Skin epidermis (tissue), 12 donors: ENCODE results near the gene CXCL8.
"Not testable (repeated sequence)": the region's sequence is repeated elsewhere in the genome, so short reads cannot be mapped to it uniquely, and the experiment has no call there.

Source experiments
- H3K27ac ChIP-seq, 21 experiments: fragments of 200-600 bp; sonication (generic) in 11 of 21; one replicate each; pipeline ENCODE4 v1.5.0; 2020; ENCODE audit warnings: mild to moderate bottlenecking in 3 of 21, inconsistent platforms in 2 of 21, moderate library complexity in 2 of 21
- H3K4me3 ChIP-seq, 7 experiments: fragments of 200-600 bp; sonication (generic) in 2 of 7; one replicate each; pipeline ENCODE4 v1.5.0; 2020; ENCODE audit warnings: inconsistent platforms in 2 of 7, mild to moderate bottlenecking in 2 of 7, moderate library complexity in 1 of 7

Gene CXCL8

DNA sequence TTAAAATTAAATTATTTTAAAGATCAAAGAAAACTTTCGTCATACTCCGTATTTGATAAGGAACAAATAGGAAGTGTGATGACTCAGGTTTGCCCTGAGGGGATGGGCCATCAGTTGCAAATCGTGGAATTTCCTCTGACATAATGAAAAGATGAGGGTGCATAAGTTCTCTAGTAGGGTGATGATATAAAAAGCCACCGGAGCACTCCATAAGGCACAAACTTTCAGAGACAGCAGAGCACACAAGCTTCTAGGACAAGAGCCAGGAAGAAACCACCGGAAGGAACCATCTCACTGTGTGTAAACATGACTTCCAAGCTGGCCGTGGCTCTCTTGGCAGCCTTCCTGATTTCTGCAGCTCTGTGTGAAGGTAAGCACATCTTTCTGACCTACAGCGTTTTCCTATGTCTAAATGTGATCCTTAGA, at the start of gene CXCL8:
TSS of gene CXCL8 (plus strand) at position 217 of the 426 bp plus-strand sequence. CDS start at position 307, 90 bp downstream.
- no peak within 1 kb of the TSS for H3K27ac ChIP-seq
- H3K4me3 ChIP-seq: peak within 1 kb of the TSS in 1 of 7 experiments; percentile 4

DNA sequence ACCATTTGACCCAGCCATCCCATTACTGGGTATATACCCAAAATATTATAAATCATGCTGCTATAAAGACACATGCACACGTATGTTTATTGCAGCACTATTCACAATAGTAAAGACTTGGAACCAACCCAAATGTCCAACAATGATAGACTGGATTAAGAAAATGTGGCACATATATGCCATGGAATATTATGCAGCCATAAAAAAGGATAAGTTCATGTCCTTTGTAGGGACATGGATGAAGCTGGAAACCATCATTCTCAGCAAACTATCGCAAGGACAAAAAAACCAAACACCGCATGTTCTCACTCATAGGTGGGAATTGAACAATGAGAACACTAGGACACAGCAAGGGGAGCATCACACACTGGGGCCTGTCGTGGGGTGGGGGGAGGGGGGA, 49.2 kb upstream of the CXCL8 start:
- H3K27ac ChIP-seq, H3K4me3 ChIP-seq: not testable (repeated sequence)

DNA sequence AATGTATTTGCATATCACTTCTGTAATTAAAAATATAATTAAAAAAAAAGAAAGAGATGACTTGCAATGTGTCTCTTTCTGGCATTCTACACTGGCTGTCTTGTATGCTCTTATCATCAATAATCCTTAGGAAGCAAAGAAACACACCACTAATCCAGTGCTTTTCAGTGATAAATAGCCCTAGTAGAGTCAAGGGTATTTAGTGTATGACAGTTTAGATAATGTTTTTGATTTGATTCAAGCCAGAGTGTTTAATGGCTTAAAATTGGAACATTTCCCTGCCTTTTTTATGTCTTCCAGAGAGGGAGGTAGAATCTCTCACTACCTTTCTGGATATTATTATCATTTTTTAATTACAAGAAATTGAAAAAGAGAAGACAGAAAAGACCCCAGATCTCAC, 48.6 kb upstream of the CXCL8 start:
- Histone ChIP-seq H3K4me3 (no peak overlapping the region), H3K27ac (no peak overlapping the region)

DNA sequence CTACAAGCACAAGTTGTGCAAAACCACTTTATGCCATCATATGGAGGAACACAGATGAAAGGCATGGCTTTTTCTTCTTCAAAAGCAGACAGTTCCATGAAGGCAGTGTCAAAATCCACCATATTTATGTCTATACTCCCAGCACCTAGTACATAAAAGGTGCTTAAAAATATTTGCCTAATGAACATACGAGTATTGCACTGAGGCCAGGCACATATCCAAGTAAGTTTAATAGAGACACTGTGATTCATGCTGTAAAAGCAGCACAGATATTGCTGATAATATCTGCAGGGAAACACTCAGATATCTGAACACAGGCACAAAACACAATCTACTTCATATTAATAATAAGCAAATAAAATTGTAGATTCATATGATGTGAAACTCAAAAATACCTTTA, 48.1 kb upstream of the CXCL8 start:
- Histone ChIP-seq H3K27ac (no peak overlapping the region), H3K4me3 (no peak overlapping the region)

DNA sequence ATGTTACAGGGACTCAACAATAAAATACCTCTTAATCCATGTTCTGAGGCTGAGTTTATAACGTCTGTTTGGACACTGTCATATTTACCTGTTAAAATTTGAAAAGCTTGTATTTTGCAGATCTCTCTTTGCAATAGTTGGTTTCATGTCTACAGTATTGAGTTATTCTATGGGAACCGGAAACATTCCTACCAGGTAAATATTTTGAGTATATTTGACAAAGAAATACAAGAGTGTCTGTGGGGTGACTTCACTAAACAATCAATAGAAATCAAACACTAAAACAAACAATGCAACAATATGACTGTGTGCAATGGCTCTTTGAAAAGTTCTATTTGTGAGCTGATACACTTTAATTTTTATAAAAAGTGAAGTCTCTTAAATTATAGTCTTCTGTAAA, 47.7 kb upstream of the CXCL8 start:
- no peak overlapping the region for H3K4me3 ChIP-seq
- no peak overlapping the region for H3K27ac ChIP-seq

DNA sequence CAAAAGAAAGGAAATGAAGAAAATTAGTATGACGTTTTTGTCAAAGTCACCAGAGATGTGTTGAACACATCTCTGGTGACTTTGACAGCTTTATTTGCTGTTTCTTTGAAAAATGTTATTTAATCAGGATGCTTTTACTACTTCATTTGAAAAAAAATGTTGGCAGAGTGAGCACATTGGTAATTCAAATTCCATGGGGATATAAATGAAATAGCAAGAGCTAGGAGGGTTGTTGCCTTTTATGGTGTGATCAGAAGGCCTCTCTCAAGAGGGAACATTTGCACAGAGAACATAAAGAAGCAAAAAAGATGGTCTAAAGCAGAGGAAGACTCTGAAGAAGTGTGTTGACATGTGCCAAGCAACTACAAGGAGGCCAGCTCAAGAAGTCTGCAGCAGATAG, 46.6 kb upstream of the CXCL8 start:
- Histone ChIP-seq H3K4me3 (no peak overlapping the region), H3K27ac (no peak overlapping the region)

DNA sequence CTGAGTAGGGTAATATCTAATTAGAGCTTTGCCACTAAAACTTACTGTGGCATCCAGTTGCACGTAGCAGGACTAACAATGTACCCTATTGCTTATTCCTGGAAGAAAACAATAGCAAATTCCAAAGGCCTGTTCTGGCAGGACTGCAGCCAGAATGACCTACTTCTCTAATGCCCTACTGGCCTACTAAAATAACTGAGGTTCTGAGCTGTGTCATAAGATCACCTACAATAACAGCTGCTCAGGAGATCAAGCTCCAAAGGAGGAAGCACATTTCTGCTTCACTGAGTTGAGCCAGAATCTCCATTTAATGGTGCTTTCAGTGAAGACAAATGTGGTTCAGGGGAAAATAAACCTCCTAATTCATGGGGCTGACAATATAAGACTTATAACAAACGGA, 42.2 kb upstream of the CXCL8 start:
- no peak overlapping the region for H3K27ac ChIP-seq
- no peak overlapping the region for H3K4me3 ChIP-seq

DNA sequence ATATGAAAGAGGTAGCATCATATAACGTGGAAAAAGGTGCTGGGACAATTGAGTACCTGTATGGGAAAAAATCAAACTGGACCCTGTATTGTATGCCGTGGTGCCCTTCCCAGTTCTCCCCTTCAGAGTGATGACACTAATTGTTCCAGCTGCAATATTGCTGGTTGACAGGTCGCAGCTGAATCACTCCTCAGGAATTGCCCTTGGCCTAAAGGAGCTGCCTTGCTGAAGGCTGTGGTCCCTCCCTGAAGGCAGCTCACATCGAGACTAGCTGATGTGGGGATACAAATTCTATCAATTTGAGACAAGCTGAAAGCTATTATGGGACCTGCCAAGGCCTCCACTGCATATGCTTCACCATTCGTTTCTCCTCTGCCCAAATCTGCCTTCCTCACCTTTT, 39.3 kb upstream of the CXCL8 start:
- no peak overlapping the region for H3K4me3 ChIP-seq
- no peak overlapping the region for H3K27ac ChIP-seq

DNA sequence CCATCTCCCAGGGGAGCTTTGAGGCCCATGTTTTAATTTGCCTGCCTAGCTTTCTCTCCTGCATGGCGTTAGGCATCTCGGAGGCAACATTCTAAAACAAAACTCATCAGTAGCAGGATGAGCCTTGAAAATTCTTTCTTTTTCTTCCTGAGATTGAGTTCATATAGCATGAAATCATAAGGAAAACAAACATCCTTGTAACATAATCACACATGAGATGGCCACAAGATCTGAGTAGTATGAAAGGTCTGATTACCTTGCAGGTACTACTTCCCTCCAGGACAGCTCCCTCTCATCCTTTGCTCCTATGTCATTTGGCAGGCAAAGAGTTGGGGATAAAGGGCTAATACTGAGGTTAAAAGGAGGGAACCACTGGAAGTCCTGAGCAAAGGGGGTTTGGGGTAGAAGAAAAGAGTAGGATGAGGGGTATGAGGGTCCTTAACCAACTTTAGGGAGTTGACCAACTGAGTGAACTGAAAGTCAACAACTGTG, 37.5 kb upstream of the CXCL8 start:
- H3K27ac ChIP-seq: no peak overlapping the region
- no peak overlapping the region for H3K4me3 ChIP-seq

DNA sequence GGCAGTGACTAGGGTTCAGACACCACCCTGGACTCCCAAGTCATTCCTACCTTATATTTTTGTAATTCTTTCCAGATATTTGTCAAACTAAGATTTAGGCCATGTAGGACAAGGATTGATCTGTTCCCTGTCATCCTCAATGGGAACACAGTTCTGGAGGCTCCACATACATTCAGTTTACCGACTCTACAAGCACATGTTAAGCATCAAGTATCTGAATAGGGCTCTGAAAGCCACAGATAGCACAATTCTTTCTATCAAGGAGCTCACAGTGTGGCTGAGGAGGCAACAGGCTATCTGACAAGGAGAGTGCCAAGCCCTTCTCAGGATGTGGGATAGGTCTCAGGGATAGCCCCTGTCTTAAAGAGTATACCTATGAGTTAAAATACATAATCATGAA, 37.0 kb upstream of the CXCL8 start:
- H3K4me3 ChIP-seq: no peak overlapping the region
- peak overlapping the region in 2 of 21 experiments; percentile 53 to 62 for H3K27ac ChIP-seq

DNA sequence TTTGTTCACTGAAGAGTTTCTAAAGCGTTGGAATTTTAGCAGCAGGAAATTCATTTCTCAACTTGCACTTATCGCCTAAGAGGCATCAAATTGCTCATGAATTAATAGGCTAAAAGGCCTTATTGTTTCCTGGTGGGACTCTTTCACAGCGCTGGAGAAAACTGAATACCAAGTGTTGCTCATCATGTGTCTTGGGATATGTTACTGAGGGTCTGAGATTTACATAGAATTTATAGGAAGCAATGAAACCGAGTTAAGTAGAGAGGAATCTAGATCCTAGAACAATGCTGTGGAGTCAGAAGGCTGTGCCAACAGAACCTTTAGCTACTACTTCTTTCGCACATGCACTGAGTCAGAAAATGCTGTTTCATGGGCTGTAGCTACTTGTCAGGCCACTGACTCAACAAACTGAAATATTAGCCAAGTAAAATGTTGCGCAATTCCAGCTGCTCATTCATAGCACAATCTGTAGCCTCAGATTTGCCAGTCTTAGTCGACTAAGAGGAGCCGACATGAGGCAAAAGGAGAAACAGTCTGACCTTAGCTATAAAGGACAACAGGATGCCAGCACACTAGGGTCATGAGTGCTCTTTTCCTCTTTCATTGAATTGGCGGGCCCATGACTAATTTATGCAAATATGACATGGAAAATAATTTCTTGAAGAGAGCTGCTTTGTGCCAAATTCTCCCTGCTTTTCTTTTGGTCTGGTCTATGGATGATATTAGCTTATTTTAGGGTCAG, 35.9 kb upstream of the CXCL8 start:
- peak overlapping the region in 15 of 21 experiments; percentile 11 to 72 (median 42) for H3K27ac ChIP-seq
- H3K4me3 ChIP-seq: no peak overlapping the region

DNA sequence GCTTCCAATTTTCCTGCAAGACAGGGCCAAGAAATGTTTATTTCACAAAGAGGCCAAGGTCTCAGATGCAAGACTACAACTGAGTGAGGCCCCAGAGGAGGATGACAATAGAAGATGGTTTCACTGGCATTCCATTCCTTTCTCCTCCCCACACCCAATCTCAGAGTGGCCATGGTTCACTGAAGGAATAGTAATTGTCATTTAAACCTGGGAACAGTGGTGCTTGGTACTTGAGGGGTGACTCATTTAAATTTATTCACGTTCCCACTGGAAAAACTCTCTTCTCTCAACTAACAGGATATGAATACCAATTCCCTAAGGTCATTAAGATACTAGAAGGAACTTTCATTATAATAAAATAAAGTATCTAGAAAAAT, 35.3 kb upstream of the CXCL8 start:
- no peak overlapping the region for H3K4me3 ChIP-seq
- H3K27ac ChIP-seq: peak overlapping the region in 14 of 21 experiments; percentile 11 to 64 (median 42)

DNA sequence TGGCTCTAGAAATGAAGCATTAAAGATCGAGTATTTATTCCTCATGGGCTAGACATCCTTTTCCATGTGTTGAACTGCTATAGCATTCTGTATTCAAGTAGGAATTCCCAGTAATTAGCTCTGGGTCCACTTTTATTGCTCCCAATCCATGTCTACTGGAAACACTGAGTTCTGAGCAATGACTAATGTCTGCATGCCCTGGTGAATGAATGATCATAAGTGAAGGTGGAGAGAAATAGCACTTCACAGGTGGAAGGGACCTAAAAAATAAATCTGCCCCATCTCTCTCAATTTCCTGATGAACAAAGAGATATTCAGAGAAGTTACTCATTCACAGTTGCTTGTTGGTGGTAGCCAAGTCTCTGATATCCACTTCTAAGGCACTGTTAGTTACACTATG, 34.6 kb upstream of the CXCL8 start:
- peak overlapping the region in 3 of 21 experiments; percentile 28 to 63 (median 43) for H3K27ac ChIP-seq
- H3K4me3 ChIP-seq: no peak overlapping the region

DNA sequence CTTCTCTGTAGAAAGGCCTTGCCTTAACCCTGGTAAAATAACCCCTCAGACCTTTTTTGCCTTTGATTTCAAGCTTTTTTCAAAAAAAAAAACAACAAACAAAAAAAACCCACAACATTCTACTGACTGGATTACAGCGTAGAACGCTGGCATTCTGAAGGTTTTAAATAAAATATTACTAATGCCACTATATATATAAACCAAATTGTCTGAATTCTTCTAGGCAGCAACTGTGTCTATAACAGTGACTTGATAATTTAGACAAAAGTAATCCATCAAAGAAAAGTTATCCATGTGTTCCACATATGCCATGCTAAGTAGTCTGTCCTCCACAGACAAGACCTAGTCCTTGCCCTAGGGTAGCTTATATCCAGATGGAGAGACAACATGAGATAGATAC, 33.6 kb upstream of the CXCL8 start:
- H3K4me3 ChIP-seq: no peak overlapping the region

DNA sequence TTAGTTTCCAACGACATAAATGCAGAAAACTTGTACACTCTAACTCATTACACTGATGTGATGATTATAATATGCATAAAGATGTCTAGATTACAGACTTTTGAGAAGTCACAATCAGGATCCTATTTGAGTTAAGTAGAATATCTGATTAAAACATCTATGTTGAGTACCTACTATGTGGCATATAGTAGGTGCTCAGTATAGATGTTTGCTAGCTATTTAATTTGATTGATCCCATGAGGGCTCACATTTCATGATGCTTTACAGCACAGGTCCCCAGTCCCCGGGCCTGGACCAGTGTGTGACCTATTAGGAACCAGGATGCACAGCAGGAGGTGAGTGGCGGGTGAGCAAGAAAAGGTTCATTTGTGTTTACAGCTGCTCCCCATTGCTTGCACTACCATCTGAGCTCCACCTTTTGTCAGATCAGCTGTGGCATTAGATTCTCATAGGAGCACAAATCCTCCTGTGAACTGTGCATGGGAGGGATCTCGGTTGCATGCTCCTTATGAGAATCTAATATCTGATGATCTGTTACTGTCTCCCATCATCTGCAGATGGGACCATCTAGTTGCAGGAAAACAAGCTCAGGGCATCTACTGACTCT, 33.0 kb upstream of the CXCL8 start:
- no peak overlapping the region for H3K4me3 ChIP-seq
- no peak overlapping the region for H3K27ac ChIP-seq

More for the DNA sequence above, 33.6 kb upstream of the CXCL8 start:
- H3K27ac ChIP-seq: no peak overlapping the region

DNA sequence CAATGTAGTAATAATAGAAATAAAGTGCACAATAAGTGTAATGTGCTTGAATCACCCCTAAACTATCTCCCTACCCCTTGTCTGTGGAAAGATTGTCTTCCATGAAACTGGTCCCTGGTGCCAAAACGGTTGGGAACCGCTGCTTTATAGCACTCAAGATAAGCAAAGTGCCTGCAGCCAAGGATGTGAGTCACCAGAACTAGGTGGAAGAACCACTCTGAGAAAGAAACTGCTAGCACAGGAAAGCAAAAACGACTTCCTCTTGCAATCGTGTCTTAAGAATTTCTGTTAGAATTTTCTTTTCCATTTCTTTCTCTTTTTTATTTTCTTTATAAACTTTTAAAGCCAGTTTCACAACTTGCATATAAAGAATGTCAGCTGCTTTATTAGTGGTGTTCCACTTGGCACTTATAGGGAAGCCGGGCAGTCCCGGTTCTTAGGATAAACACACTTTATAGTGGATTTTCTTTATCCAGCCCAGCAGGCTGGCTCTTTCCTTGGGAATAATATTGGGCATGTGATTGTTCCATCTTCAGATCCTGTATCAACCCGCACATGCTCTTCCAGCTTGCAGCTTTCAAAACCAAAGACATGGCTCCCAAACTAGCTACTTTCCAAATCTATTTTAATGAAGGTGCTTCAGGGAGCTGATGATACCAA, 32.3 kb upstream of the CXCL8 start:
- H3K4me3 ChIP-seq: no peak overlapping the region
- peak overlapping the region in 5 of 21 experiments; percentile 3 to 58 (median 52) for H3K27ac ChIP-seq

DNA sequence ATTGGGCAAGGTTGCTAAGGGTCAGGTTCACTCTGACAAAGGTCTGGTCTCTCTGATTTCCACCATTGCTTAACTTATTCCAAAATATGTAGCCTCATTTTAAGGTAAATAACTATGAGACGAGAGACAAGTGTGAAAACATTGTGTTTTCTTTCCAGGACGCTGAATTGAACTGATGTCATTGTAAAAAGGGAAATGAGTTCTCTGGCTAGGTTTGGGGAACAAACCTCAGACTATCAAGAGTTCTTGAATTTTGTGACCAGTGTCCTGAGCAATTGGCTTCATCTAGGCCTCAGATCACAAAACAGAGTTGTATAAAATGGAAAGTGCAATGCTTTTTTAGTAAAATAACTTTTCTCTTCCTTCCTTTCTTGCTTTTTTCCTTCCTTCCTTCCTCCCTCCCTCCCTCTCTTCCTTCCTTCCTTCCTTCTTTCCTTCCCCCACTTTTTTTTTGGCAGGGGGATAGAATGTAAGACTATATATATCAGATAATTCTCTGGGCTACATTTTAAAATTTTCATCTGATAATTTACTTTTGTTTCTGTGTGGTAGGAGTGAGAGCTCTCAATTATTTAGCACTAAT, 30.8 kb upstream of the CXCL8 start:
- H3K27ac ChIP-seq: no peak overlapping the region

DNA sequence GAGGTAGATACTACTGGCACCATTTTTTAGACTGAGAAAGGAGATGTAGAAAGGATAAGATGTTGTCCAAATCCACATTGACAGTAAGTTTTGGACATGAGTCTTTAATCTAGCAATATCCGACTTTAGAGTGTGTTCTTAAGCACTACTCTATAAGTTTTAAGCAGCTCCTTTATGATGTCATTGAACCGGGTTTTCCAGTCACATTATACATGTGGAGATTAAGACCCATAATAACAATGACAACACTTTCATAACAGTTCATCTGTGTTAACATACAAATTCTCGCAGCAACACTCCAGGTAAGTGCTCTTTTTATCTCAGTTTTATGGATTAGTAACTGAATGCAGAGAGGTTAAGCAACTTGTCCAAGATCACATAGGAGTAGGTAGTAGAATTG, 30.3 kb upstream of the CXCL8 start:
- Histone ChIP-seq H3K4me3 (no peak overlapping the region), H3K27ac (no peak overlapping the region)

More for the DNA sequence above, 30.8 kb upstream of the CXCL8 start:
- no peak overlapping the region for H3K4me3 ChIP-seq

DNA sequence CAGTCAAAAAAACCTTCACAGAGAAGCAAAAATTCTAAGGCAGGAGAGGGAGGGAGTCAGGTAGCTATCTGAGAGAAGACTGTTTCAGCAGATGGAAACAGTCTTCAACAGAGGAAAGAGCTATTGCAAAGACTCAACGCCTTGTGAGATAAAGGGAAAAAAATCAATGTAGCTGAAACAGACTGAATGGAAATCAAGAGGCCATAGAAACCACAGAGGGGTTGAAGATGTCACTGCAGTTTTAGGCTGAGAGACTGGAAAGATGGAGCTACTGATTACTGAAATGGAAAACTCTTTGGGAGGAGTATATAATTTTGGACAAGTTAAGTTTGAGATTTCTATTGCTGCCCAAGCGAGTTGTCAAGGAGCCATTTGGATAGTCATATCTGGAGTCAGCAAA, 28.4 kb upstream of the CXCL8 start:
- Histone ChIP-seq H3K4me3 (no peak overlapping the region), H3K27ac (no peak overlapping the region)

DNA sequence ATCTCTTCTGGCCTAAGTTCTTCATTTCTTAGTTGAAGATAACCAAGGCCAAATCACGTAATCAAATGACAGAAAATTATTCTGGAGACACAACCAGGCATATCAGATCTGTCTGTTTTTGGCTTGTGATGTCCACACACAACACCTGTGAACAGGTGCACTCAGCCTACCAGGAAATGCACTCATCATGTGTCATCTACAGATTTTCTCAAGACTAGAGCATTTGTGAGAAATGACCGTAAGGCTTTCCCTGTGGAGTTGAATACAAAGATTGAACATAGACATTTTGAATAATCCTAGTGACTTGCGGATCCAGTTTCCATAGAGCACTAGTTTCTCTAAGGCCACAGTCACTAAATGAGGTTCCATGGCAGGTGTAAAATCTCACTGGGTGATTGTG, 26.7 kb upstream of the CXCL8 start:
- Histone ChIP-seq H3K27ac (no peak overlapping the region), H3K4me3 (no peak overlapping the region)

DNA sequence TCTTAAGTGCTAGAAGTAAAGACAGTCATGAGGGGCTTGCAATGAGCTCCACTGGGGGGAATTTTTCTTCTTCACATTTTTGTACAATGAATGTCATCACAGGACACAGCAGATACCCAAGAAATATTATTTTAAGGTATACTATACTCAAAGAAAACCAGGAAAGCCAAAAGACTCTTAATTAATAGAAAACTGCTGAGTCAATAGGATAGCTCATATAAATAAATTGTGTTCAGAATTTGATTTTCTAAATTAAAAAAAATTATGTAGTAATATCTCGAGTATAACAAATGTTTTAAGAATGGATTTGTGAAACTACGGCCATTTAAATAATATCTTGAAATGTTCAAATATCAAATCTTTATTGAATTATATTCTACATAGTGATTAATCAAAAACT, 25.7 kb upstream of the CXCL8 start:
- H3K4me3 ChIP-seq: no peak overlapping the region

More for the DNA sequence above, 25.7 kb upstream of the CXCL8 start:
- H3K27ac ChIP-seq: no peak overlapping the region
